Peyer's patch (tissue), 4 donors: ENCODE measurements around the gene RRM1.

Experiments used
- POLR2A ChIP-seq, 2 donors: fragments of 450-650 bp; IDR thresholded peaks; one replicate each; pipeline ENCODE4 v1.5.1; 2017; ENCODE audit warnings: antibody characterized with exemption in 2 of 2, mild to moderate bottlenecking in 2 of 2, moderate library complexity in 2 of 2
- TF ChIP-seq, protein P1 (sequence below), 6 experiments: fragments of 450-650 bp in 4 of 6; fragments of 200-600 bp in 2 of 6; sonication (generic) in 1 of 6; IDR thresholded peaks; one replicate each; pipeline ENCODE4 v1.5.1; 2017 to 2019; ENCODE audit warnings: antibody characterized with exemption in 6 of 6, mild to moderate bottlenecking in 3 of 6, moderate library complexity in 1 of 6

DNA sequence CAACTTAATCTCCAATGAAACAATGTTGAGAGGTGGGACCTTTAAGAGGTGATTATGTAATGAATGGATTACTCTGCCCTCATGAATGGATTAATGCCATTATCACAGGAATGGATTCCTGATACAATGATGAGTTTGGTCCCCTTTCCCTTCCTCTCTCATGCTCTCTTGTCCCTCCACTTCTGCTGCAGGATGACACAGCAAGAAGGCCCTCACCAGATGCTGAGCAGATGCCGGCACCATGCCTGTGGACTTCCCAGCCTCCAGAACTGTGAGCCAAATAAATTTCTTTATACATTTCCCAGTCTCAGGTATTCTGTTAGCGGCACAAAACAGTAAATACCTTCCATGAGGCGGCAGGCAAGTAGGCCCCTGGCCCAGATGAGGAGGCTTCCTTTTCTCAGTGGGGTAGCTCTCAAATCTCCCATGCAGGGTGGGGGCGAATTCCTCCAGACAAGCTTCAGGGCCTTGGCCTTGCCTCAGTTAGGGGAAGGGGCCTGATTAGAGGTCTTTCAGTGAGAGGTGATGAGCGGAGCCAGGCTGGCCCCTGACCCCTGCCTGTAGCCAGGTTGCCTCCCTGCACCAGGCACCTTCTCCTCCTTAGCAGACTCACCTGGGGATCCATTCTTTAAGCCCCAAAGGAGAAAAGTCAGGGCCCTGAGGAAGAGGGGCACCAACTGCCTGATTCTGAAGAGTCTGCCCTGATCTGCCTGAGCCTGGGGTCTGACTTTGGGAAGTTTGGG lies 86.0 kb downstream of the RRM1 start:
- TF ChIP-seq, protein P1, sequence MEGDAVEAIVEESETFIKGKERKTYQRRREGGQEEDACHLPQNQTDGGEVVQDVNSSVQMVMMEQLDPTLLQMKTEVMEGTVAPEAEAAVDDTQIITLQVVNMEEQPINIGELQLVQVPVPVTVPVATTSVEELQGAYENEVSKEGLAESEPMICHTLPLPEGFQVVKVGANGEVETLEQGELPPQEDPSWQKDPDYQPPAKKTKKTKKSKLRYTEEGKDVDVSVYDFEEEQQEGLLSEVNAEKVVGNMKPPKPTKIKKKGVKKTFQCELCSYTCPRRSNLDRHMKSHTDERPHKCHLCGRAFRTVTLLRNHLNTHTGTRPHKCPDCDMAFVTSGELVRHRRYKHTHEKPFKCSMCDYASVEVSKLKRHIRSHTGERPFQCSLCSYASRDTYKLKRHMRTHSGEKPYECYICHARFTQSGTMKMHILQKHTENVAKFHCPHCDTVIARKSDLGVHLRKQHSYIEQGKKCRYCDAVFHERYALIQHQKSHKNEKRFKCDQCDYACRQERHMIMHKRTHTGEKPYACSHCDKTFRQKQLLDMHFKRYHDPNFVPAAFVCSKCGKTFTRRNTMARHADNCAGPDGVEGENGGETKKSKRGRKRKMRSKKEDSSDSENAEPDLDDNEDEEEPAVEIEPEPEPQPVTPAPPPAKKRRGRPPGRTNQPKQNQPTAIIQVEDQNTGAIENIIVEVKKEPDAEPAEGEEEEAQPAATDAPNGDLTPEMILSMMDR (IDR thresholded peaks at IDR 0.05): no peak
- TF ChIP-seq POLR2A (IDR thresholded peaks at IDR 0.05): no peak
